Lower lobe of right lung (tissue), 2 donors: ENCODE results near the gene POU2F1. TPM values are rescaled to one million over a fixed set of nuclear protein-coding genes. Genes with fewer than 3 reads are reported as not detected.

Experiments used
- ATAC-seq, 2 donors: fragments of 200-7000 bp; cut with Tn5 transposase; one replicate each; pipeline ENCODE4 v1.9.1; 2020 to 2022; ENCODE audit warnings: mild to moderate bottlenecking in 2 of 2, moderate library complexity in 2 of 2
- DNase-seq: peaks from one replicate; pipeline ENCODE4 v3.0.0-alpha.2; 2020
- H3K27ac ChIP-seq: fragments of 200-600 bp; one replicate; pipeline ENCODE4 v1.8.0; 2022
- H3K27me3 ChIP-seq: fragments of 200-600 bp; one replicate; pipeline ENCODE4 v1.8.0; 2022; ENCODE audit warnings: low read depth
- H3K36me3 ChIP-seq: fragments of 200-600 bp; one replicate; pipeline ENCODE4 v1.8.0; 2022; ENCODE audit warnings: mild to moderate bottlenecking
- H3K4me1 ChIP-seq: fragments of 200-600 bp; one replicate; pipeline ENCODE4 v1.8.0; 2022
- H3K4me3 ChIP-seq: fragments of 200-600 bp; one replicate; pipeline ENCODE4 v1.8.0; 2022; ENCODE audit warnings: mild to moderate bottlenecking
- H3K9me3 ChIP-seq: fragments of 200-600 bp; one replicate; pipeline ENCODE4 v1.8.0; 2022
- intact Hi-C: fragments of 100-400 bp; cut with DNase I; formaldehyde crosslinking; loops from one replicate; pipeline ENCODE4 v1.11.0; 2022
- total RNA-seq: library from RNA; stranded (reverse); fragmentation: NEBNext Ultra II Directional; extraction: Animal tissue kit (Norgen Biotek cat#: 25700); gene quantifications from one replicate; pipeline ENCODE4 v1.2.1, GENCODE V29; 2021
- TF ChIP-seq, protein P1 (sequence below): fragments of 200-600 bp; IDR thresholded peaks from one replicate; pipeline ENCODE4 v1.8.0; 2022; ENCODE audit warnings: antibody characterized with exemption, mild to moderate bottlenecking
- donor health status: DM: no; HTN: yes; CAD: no; lungs with severe emphysema.

The POU2F1 gene
- total RNA-seq, 1 donor from 2014 or later = 20.1 TPM

DNA sequence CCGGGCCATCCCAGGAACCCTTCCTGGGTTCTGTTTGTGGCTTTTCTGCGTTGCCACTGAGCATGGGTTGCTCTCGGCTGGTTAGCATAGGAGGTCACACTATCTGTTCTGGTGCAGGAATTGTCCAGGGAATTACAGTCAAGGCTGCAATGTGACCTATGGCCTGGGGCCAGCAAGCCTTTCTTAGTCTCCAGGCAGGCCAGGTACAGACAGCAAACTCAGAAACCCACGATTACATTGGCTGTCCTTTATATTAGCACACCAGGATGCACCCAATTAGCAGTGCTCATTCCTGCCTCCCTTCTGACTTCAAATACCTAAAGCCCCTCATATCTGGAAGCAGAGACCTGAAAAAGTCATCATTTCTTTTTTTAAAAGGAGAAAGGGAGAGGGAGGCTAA is 242.4 kb downstream of the POU2F1 start:
- DNase-seq (no peak), ATAC-seq (no peak)

GRCh38 chr1:167463875-167464575 is 243.3 kb downstream of the POU2F1 start:
- H3K9me3 ChIP-seq = no peaks in the 10 kb centered on the region
- no peaks in the 10 kb centered on the region for H3K27me3 ChIP-seq
- H3K4me1 ChIP-seq = no peaks in the 10 kb centered on the region
- TF ChIP-seq, protein P1, sequence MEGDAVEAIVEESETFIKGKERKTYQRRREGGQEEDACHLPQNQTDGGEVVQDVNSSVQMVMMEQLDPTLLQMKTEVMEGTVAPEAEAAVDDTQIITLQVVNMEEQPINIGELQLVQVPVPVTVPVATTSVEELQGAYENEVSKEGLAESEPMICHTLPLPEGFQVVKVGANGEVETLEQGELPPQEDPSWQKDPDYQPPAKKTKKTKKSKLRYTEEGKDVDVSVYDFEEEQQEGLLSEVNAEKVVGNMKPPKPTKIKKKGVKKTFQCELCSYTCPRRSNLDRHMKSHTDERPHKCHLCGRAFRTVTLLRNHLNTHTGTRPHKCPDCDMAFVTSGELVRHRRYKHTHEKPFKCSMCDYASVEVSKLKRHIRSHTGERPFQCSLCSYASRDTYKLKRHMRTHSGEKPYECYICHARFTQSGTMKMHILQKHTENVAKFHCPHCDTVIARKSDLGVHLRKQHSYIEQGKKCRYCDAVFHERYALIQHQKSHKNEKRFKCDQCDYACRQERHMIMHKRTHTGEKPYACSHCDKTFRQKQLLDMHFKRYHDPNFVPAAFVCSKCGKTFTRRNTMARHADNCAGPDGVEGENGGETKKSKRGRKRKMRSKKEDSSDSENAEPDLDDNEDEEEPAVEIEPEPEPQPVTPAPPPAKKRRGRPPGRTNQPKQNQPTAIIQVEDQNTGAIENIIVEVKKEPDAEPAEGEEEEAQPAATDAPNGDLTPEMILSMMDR = no peak
- intact Hi-C loops = no loop called here
- no peak for ATAC-seq
- no peak for DNase-seq
- no peaks in the 10 kb centered on the region for H3K36me3 ChIP-seq
- H3K27ac ChIP-seq = no peak overlapping the region
- H3K4me3 ChIP-seq = no peak overlapping the region

More for the DNA sequence above, 242.4 kb downstream of the POU2F1 start:
- Histone ChIP-seq H3K4me1 (no peaks in the 10 kb centered on the region), H3K27ac (no peak overlapping the region), H3K27me3 (no peaks in the 10 kb centered on the region), H3K36me3 (no peaks in the 10 kb centered on the region), H3K9me3 (no peaks in the 10 kb centered on the region), H3K4me3 (no peak overlapping the region)
- TF ChIP-seq, protein P1 = no peak
- intact Hi-C loops = no loop called here

- intact Hi-C loops = no loop called here
- Histone ChIP-seq H3K27me3 (no peaks in the 10 kb centered on the region), H3K36me3 (no peaks in the 10 kb centered on the region), H3K9me3 (no peaks in the 10 kb centered on the region), H3K4me1 (no peaks in the 10 kb centered on the region), H3K27ac (no peak overlapping the region), H3K4me3 (no peak overlapping the region)
- DNase-seq (no peak), ATAC-seq (no peak)
- TF ChIP-seq, protein P1 = no peak
These were observed 244.3 kb downstream of the POU2F1 start for GRCh38 chr1:167465018-167465417.

- no peak for ATAC-seq
- TF ChIP-seq, protein P1 = no peak
- no peak for DNase-seq
These were observed 245.1 kb downstream of the POU2F1 start for GRCh38 chr1:167465743-167466142.

GRCh38 chr1:167467126-167467710 is 246.5 kb downstream of the POU2F1 start:
- DNase-seq (no peak), ATAC-seq (no peak)
- TF ChIP-seq, protein P1 = no peak
- intact Hi-C loops = no loop called here
- Histone ChIP-seq H3K4me1 (no peaks in the 10 kb centered on the region), H3K27ac (no peak overlapping the region), H3K4me3 (no peak overlapping the region), H3K27me3 (no peaks in the 10 kb centered on the region), H3K36me3 (no peaks in the 10 kb centered on the region), H3K9me3 (no peaks in the 10 kb centered on the region)

More at GRCh38 chr1:167465743-167466142, 245.1 kb downstream of the POU2F1 start:
- H3K9me3 ChIP-seq = no peaks in the 10 kb centered on the region
- no peaks in the 10 kb centered on the region for H3K27me3 ChIP-seq
- intact Hi-C loops = no loop called here
- no peak overlapping the region for H3K4me3 ChIP-seq
- H3K36me3 ChIP-seq = no peaks in the 10 kb centered on the region
- H3K4me1 ChIP-seq = no peaks in the 10 kb centered on the region
- no peak overlapping the region for H3K27ac ChIP-seq
